ENCODE measurements around the gene CCL14.

- no peak for TF ChIP-seq CTCF (optimal IDR thresholded peaks at IDR 0.05 in 1 of 3, IDR thresholded peaks at IDR 0.05 in 1 of 3, conservative IDR thresholded peaks at IDR 0.05 in 1 of 3; ENCODE audit: extremely low read depth in 1 of 3, insufficient read depth in 2 of 3, low read length in 3 of 3)
- TF ChIP-seq EZH2 (IDR thresholded peaks at IDR 0.05; ENCODE audit: low read length) = no peak
Observed at GRCh38 chr17:35972945-35973332, 13.6 kb downstream of the CCL14 start.
